Ecto neural progenitor cell (in vitro differentiated cells): ENCODE measurements around the gene ENO4.

Source experiments
- DNase-seq: peaks from one replicate; pipeline ENCODE4 v3.0.0-alpha.2; 2018; ENCODE audit warnings: low spot score

The ENO4 gene, protein sequence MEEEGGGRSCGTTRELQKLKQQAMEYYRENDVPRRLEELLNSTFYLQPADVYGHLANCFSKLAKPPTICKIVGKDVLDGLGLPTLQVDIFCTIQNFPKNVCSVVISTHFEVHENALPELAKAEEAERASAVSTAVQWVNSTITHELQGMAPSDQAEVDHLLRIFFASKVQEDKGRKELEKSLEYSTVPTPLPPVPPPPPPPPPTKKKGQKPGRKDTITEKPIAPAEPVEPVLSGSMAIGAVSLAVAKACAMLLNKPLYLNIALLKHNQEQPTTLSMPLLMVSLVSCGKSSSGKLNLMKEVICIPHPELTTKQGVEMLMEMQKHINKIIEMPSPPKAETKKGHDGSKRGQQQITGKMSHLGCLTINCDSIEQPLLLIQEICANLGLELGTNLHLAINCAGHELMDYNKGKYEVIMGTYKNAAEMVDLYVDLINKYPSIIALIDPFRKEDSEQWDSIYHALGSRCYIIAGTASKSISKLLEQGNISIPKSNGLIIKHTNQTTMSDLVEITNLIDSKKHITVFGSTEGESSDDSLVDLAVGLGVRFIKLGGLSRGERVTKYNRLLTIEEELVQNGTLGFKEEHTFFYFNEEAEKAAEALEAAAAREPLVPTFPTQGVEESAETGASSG

GRCh38 chr10:116849248-116850057 is at the start of gene ENO4:
Gene ENO4, plus strand, starts transcription at chr10:116849499. Its CDS starts 68 bp downstream, at chr10:116849567.
- DNase-seq: peak; percentile 93

DNA sequence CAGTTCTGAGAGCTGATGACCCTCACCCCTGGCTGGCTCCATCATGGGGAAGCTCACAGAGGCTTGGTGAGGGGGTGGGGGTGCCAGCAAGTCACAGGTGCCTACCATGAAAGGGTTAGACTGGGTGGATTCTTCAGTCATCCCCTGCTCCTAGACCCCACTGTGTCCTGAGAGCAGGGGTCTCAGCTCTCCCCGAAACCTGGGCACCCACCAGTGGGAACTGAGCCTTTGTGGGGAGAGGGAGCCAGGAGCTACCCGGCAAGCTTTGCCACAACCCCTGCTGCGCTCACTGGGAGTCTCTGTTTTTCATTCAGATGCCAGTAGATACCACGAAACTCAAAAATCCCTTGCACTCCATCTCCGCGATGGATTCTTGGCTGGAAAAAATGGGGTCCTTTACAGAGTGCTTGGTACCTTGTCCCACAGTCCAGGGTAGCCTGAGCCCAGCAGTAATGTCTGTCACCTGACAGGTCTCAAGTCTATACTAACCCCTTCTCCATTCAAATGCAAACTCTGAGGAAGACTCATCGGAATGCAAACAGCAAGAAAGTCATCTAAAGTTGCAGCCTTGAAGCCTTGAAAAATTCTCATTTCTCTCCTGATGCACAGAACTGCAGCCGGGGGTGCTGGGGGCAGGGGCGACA is 48.9 kb upstream of the ENO4 start:
- no peak for DNase-seq

DNA sequence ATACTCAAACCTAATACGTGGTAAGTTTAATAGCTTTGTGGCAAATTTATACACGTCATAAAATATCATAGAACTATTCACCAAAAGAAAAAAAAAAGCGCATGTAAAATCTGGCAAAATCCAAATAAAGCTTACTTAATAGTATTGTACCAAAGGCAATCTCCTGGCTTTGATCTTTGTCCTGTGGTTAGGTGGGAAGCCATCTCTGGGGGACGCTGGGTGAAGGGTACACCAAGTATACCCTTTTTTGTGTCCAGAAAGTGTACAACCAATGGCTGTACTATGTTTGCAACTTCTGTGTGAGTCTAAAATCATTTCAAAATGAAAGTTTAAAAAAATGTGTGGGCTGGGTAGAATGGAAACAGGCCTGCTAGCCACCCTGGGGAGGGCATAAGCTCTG is 47.6 kb upstream of the ENO4 start:
- DNase-seq: no peak

GRCh38 chr10:116802474-116802873 is 46.8 kb upstream of the ENO4 start:
- DNase-seq: no peak

DNA sequence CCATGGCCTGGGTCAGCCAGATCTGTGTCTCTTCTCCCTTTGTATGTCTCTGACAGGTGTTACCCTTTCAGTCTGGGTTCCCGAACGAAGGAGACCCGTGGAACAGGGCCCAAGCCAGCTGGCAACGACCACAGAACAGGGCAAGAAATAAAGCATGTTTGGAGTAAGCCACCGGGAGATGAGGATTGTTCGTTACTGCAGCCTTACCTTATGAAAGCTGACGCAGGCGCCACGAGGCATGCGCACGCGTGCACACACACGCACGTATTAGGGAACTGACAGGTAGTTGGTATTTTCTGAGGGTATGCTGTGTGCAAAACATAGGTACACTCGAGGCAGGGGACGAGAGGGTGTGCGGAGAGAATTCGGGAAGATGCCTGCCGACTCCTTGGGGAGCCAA is 46.4 kb upstream of the ENO4 start:
- no peak for DNase-seq

- no peak for DNase-seq
Observed at GRCh38 chr10:116803451-116804249, 45.6 kb upstream of the ENO4 start.

DNA sequence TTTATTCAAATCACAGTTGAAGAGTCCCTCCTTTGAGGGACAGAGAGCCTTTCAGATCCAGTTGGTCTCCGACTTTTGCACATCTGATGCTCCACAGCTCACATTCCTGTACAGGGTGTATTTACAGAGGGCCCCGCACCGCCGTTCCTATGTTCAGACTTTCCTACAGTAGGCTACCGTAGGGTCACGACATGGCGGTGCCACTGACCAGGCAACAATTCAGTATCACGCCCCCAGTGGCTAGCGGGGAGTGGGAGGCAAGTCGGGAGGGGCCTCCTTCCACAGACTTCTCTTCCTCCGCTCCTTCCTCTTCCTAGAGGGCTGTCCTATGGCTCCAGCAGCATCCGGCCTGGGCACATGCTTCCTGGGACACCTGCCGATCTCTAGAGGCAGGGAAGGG is 40.6 kb upstream of the ENO4 start:
- DNase-seq: no peak

- DNase-seq: peak; percentile 73
Observed at GRCh38 chr10:116809483-116810119, 39.7 kb upstream of the ENO4 start.

GRCh38 chr10:116810120-116810500 is 39.2 kb upstream of the ENO4 start:
- no peak for DNase-seq

DNA sequence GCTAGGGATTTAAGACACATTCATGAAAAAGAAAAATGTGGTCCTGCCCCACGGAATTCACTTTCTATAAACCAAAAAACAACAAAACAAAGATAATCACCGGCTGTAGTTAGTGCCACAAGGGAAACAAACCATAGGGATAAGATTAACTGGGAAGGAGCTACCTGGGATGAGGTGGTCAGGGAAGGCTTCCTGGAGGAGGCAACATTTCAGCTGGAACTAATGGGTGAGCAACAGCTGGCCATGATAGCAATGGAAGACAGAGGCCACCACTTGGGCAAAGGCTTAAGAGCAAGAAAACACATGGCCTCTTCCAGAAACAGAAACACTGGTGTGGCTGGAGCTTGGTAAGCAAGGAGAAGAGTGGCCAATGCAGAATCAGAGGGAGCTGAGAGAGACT is 38.4 kb upstream of the ENO4 start:
- DNase-seq: no peak

DNA sequence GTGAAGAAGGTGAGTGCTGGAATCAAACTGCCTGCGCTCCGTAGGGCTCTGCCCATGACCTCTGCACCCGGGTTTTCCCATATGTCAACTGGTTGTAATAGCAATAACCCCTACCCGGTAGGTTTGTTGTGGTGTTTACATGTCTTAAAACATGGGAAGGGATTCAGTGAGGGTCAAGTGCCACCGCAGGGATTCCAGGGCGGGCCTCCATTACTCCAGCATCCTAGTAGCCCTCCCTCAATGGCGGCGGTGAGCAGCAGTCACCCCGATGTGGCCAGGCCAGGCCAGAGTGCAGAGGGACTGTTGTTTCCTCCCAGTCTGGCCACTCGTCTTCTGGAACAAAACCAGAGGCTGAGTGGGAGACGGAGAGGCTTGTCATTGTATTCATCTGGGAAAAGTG is 37.6 kb upstream of the ENO4 start:
- no peak for DNase-seq

DNA sequence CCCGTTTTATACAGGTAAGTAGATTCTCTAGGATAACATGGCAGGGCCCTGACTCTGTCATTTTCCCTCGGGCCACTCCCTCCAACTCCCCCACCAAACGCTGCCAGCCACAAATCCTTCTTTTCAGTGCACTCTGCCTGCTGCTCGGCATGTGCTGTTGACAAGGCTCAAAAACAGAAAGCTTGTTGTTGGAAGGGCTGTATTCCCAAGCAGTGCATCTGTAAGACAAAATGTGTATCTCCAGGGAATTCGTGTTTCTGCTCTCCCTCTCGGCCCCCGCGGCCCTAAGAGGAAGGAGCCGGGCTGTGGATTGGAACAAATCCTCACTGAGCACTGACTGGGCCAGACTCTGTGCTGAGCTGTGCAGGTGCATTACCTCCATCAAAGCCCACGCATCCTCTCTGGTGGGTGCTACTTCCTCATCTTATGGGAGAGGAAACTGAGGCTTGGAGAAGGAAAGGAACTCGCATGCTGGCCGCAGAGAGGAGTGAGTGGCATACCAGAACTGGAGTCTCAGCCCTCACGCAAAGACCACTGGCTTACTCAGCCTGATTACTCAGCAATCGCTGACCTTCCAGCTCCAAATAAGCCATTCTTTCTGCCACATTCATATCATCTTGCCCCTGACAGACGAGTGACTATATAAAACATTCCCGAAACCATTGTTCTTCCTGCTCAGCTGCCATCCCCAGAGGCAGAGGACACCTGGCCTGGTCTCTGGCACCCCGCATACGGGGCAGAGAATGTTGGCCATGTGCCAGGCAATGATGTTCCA is 33.5 kb upstream of the ENO4 start:
- no peak for DNase-seq

DNA sequence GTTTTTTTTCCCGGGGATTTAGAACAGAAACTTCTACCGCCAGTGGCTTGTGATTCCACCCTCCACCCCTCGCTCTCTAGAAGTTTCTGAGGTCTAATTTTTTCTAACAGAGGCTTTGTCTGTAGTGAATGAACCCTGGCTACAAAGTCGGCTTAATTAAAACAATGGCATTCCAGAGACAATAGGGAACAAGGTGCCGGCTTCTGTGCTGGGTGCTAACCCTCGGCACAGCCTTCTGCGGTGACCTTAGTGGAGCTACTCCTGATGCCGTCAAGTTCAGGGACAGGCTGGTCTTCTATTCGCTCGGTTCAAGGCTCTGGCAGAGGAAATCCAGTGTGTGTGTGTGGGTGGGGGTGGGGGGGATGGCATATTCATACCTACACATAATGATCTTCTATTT is 32.1 kb upstream of the ENO4 start:
- DNase-seq: no peak

DNA sequence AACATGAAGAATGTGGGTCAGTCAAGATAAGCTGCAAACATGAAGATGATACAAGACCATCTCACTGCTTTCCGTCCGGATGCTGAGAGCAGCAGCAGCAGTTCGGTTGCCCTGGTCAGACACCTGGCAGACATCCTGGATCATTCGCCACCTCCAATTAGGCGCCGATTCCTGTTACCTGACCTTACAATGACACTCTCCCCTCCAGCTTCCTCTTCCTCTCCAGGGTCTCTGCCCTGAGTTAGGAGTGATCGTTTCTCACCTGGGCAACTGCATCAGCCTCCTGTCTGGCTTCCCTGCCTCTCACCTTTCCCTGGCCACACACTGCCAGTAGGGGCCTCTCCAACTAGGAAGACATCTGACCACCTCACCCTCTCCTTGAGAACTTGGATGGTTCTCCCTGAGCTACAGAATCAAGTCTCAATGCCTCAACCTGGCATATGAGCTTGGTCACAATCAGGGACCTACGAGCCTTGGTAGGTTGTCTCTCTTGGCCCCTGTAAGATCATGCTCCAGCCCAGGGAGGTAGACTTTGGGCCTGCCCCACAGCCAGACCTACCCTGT is 31.4 kb upstream of the ENO4 start:
- no peak for DNase-seq

DNA sequence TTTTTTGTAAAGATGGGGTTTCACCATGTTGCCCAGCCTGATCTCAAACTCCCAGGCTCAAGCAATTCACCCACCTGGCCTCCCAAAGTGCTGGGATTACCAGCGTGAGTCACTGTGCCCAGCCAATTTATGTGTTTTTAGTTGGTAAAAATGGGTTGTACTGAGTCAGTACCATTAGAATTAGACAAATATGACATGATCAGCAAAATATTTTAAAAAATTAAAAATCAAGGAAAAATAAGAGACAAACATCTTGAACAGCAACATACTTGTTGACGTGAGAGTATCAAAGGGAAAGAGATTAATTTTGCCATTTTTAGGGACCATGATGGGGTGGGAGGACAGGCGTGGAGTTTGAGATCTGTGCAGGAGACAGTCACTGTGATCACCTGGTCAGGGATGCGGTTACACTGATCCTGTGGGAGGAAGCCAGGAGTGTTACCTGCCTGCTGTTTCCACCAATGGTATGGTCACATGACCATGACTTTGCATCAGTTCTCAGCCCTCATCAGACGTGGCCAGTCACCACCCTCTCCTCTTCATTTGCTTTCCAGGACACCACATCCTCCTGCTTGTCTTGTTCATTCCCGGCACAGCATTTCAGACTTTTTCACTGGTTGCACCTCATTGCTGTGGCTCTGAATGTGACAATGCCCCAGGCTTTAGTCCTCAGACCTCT is 29.2 kb upstream of the ENO4 start:
- DNase-seq: no peak

DNA sequence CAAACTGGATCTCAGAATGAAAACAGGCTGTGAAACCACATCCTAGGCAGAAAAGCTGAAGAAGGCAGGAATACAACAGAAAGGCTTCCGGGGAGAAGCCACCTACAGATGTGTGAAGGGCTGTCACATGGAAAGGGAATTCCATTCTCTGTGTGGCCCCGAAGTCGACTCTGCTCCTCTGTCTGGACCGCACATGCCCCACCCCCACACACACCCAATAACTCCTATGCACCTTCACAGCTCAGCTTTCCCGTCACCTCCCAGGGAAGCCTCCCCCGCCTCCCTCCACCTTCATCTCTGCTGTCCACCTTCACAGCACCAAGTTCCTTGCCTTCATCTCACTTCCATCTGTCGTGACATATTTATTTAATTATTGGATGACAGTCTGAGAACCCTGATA is 23.4 kb upstream of the ENO4 start:
- DNase-seq: no peak

DNA sequence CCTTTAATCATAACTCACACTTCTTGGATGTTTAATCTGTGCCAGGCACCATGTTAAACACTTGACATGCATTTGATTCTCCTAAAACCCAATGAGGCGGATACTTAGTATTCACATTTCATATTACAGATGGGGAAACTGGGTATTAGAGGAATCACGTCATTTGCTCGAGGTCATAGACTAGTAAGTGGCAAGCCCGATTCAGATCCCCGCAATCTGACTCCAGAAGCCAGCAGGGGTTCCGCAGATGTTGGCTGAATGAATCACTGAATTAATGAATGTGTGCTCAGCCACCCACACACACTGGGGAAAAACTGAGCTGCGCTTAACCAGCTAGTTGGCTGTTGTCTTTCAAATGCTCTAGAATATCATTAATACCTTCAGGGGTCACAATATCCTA is 22.5 kb upstream of the ENO4 start:
- DNase-seq: no peak

- no peak for DNase-seq
Observed at GRCh38 chr10:116827214-116827671, 22.1 kb upstream of the ENO4 start.

- no peak for DNase-seq
Observed at GRCh38 chr10:116828116-116828515, 21.2 kb upstream of the ENO4 start.
